ENCODE results near the gene PHC2.

PHC2 gene

DNA sequence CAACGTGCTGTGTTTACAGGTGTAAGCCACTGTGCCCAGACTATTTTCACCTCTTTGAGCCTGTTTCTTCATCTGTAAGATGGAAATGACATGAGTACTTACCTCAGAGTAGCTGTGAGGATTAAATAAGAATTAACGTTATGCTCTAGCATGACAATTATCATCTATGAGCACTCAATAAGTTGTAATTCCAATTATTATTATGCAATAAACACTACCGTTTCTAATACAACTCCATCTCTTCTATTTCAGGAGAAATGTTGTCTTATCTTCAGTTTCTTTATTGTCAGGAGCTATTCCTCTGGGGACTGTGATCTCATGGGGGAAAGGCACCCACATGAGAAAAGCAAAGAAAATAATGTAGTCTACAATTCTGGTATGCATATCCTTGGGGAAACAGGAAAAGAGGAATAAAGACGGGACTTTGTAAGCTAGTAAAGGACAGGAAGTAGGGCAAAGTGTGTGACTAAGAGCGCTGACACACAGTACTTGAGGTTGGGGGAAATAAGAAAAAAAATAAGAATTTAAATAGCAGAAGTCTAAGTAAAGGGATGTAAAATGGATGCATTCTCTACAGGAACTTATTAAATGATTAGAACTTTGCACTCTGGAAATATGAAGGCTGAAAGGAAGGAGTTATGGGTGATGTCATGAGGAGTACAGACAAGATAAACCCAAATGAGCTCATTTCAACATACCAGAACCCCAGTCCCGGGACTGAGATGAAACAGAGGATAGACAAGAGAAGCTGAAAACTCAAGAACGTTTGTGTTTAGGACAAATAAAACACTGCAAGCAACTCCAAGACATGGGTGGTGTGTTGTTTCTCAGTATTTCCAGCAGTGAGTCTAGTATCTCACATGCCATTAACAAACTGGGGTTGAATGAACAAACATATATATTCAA, 9.8 kb downstream of the PHC2 start:
- DNase-seq, result no peak

DNA sequence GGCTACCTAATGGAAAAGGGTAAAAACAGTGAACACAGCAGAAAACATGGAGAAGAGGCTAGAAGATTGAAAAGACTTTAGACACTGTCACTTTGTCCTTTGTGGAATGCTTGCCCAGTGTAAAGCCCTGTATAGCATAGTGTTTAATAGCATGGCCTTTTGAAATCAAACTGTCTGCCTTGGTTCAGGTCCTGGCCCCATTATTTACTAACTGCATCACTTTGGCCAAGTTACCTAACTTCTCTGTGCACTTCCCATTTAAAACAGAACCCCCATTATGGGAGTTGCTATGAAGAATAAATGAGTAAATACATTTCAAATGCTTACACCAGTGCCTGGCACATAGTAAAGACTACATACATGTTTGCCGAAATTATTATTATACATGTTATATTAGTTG, 12.1 kb downstream of the PHC2 start:
- no peak for DNase-seq

DNA sequence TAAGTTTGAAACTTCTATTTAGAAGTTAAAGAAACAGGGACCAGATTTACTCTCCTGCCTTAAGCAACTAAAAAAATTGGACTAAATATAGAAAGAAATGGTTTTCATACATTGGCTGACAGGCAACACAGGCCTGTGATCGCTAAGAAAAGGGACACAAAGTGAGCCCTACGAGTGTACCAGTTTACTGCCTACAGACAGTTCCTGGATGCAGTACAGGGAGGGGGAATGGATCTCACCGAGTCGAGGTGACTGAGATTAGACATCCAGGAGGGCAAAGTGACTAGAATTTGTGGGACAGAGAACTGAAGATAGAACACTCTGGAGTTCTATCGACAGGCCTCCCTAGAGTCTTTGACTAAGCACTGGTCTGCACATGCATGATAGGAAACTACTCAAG, 16.0 kb downstream of the PHC2 start:
- DNase-seq, result no peak

DNA sequence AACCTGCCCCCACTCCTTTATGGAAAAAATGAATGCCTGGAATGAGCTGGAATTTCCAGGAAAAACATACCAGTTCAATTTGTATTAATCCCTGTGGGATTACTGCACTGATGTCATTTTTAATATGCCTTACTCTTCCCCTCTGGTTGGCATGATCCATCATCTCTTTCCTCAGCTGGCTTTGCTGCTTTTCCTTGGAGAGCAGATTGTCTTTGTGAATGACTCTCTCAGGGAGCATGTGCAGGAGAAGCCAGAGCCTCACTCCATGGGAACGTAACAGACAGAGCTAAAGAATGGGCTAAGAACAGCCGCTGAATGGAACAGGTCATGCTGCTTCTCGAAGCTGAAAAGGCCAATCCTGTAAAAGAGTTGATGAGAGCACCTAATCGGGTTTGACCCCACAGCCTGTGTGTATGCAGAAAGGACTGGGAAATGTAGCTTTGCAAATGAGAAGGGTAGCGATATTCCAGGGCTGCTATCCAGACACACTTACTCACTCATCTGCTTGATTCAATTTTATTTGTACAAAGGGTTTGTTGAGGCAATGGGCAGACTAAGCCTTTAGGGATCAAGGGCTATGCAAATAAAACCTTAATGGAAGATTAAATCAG, 20.7 kb downstream of the PHC2 start:
- peak; percentile 86 for DNase-seq

DNA sequence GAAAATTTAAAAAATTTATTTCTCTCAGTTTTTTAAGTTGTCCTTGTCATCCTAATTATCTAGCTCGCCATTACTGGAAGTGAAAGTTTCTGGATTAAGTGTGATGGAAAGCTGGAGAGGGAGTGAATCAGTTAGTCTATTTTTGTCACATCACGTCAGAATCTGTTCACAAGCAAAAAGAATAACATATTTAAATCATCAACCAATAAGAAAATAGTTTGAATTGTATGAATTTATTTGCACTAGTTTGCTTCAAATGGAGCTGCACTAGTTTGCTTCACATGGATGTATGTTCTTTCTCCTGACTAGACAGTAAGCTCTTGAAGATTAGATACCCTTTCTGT, 22.8 kb downstream of the PHC2 start:
- no peak for DNase-seq

DNA sequence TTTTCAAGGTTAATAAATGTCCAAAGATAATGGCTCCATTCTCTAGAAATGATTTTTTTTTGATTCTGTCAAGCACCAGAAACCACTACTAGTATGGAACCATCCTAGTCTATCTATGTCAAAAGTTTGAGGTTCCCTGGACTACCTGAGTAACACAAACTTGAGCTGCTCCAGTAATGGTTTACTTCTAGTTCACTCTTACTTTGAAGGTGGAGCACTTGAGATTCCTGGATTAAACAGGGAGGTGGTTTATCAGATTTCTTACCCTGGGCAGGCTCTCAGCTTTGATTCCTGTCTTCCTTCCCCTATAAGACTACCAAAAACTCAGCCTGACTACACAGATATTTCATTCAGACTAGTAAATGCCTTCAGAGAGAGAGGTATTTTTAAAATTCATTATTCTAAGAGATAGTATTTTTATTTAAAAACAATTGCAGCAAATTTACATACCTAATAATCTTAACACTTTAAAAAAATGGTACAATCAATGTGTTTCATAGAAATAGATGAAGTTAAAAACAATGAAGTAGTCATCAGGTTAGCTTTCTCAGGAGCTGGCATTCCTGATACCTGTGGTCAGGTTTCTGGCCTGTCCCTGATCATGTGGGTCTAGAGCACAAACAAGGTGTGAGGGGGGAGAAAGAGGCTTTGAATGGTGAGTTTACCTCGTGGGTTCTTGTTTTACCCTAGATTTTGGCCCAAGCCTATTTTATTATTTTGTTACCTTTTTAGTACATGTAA, 23.4 kb downstream of the PHC2 start:
- DNase-seq, result no peak

DNA sequence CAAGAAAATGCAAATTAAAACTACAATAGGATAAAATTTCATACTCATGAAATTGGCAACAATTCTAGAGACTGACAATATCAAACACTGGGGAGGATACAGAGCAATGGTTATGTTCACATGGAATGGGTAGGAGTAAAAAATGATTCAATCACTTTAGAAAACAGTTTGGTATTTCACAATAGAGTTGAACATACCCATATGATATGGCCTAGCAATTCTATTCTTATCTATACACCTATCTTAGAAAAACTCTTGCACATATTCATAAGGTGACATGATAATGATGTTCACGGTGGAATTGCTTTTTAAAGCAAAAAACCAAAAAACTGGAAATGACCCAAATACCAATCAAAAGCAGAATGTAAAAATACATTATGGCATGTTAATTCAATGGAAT, 28.7 kb downstream of the PHC2 start:
- no peak for DNase-seq

DNA sequence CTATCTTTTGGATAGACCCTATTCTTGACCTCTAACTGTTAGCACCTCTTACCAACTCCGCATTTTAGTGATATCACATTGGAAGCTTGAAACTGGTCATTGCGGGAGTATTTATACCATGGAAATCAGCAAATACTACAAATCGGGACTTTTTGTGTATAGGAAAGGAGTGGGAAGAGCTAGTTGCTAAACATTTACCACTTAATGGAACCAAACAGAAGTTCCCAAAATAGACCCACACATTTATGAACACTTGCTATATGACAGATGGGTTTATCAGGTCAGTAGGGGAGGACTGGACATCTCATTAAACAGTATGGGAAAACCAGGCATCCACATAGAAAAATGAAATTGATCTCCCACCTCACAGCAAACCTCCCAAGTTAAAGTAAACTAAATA, 29.4 kb downstream of the PHC2 start:
- no peak for DNase-seq

DNA sequence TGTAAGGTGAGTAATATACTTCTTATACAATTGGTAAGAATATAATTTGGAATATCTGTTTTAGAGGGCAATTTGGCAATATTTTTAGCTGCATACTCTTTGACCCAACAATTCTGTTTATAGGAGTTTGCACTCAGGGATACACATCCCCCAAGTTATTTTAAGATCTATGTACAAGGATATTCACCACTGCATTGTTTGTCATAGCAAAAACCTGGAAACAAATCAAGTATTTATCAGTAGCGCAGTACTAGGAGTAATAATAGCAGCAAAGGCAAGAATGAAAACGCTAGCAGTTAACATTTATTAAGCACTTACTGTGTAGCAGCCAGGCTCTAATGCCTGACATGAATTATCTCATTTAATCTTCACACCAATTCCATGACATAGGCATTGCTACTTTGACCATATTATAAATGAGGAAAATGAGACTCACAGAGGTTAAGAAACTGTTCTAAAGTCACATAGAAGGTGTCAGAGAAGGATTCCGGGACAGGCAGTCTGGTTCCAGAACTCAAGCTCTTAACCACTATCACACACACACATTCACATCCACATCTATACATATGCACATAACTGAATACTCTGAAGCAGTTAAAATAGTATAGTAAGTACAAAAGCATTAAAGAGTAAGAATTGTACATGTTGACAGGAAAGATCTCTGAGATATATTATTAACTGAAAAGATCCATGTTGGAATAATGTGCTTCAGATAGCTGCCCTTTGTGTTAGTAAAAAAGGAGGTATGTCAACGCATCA, 30.6 kb downstream of the PHC2 start:
- no peak for DNase-seq

DNA sequence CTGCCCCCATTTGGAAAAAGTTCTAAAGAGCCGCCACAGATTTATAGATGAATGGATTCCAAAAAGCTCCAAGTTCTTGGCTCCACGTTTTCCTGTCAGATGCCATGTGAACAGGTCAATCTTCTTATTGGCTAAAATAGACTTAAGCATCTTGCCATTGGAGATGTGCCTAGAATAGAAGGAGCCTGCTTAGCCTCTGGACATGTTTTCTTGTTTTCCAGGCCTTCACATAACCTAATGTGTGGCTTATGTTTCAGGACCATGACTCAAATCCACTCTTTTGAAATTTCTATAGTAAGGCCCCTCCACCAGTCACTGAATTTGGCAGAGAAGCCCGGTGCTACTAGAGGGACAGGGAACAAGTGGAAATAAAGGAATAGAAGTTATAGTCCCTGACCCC, 31.5 kb downstream of the PHC2 start:
- no peak for DNase-seq

DNA sequence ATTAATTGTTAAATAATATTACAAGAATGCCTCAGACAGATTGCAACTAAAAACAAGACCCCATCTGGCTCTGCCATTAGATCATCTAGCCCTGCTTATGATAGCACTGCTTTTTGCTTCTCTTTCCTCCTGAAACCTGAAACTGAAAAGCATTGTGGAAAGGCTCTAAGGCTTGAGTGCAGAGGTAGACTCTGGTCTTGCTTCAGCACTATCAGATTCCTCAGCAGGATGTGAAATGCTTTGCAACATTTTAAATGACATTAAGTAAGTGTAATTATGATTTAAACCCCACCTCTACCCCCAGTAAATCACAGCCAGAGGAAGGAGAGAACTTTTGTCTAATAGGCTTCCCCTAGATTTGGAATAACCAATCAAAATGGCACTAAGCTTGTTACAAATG, 32.9 kb downstream of the PHC2 start:
- DNase-seq, result no peak

DNA sequence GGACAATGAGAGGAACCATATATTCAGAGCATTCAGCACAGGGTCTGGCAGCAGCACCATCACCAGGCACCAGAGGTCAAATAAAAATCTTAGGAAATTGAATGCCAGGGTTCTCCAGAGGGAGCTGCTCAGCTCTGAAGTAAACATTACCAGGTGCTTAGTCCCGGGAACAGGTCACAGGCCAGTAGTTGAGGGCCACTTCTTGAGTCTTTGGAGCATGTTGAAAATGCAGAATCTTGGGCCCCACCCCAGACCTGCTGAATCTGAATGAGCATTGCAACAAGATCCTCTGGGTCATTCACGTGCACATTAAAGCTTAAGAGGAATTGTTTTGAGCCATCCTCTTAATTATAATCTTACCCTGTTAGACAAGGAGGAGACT, 33.8 kb downstream of the PHC2 start:
- no peak for DNase-seq

DNA sequence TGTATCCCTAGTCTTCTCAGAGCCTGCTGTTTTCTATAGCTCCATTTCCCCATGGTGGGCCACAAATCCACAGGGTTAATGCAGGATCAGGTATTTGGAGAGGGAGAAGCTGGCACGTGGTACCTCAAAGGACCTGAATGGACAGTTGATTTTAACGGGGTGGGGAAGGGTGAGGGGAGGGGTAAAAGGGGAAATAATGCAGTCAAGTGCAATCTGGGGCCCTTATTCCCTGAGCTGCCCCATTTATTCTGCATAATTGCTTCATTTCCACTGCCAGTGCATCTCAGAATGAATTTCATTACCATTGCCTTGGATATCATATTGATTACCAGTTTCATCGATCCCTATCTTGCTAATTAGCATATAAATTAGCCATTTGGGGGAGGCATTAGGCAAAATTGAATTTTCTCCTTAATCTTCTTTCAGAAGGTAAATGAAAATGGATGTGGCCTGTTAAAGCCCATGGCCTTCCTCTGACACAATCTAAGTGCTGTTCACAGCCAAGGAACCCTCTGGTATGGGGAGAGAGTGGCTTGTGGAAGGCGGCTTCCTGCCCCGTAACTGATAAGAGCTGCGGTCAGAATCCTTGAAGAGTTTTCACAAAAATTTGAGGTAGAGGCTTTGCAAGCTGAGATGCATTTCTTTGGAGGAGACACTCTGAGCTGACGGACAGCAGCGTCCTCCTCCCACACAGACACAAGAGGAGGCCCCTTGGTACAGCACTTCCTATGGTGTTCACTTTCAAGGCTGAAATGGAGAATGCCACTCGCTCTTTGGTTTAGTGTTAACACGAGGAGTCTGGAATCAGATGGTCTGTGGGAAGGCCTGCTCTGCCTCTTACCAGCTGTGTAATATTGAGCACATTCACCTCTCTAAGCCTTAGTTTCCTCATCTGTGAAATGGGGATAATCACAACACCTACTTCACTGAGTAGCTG, 34.4 kb downstream of the PHC2 start:
- no peak for DNase-seq

DNA sequence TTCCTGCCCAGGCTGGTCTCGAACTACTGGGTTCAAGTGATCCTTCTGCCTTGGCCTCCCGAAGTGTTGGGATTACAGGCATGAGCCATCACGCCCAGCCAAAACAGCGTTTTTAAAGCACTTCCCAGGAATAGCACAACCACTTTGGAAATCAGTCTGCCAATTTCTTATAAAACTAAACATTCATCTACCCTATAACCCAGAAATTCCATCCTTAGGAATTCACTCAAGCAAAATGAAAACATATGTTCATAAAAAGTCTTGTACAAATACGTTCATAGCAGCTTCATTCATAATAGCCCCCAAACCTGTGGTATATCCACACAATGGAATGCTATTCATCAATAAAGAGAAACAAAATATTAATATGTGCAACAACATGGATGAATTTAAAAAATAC, 36.1 kb downstream of the PHC2 start:
- DNase-seq, result no peak

DNA sequence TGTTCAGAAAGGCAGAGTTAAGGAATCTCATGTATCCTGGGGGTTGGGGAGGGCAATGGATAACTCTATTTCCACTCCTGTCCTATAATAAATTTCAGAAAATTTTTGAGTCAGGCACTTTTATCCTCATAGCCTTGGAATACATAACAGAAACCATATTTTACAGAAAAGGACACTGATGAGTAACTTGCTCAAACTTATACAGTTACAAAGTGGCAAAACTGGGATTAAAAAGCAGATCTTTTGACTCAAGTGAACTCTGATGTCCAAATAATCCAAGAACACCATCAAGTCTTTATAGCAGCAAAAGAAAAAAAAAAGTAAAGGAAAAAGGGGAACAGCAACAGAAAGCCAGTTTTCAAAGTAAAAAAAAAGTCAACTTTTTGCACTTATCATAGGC, 36.9 kb downstream of the PHC2 start:
- no peak for DNase-seq

DNA sequence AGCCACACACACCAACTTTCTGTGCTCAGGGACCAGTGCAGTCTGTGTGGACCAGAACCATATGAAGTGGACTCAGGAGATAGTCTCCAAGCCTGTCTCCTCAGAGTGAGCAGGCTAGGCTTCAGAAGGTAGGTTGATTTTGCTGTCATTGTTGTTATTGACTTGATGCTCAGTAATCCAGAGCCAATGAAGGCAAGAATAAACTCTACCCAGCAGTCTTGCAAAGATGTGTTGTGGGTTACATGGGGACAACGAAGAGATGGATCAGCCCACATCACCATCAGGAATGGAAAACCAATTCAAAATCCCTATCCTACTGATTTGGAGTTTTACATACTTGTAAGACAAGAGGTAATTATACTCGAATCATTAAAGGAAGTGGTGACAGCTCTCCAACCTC, 37.4 kb downstream of the PHC2 start:
- DNase-seq, result no peak

DNA sequence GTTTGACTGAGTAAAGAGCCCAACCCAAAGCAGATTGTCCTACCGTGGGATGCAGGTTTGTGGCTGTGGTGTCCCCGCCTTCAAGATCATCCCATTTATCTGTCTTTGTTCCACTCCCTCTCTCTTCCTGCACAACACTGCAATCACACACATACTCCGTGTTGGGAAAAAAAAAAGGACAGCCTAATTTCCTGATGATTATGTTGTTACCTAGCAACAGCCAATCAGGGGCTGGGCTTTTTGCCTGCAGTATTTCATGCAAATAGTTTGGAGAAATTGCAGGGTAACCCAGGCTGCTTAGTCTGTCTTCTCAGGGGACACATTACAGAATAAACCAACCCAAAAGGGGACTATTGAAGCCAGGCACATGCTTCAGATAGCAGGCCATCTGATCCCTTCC, 38.3 kb downstream of the PHC2 start:
- DNase-seq, result peak; percentile 90

DNA sequence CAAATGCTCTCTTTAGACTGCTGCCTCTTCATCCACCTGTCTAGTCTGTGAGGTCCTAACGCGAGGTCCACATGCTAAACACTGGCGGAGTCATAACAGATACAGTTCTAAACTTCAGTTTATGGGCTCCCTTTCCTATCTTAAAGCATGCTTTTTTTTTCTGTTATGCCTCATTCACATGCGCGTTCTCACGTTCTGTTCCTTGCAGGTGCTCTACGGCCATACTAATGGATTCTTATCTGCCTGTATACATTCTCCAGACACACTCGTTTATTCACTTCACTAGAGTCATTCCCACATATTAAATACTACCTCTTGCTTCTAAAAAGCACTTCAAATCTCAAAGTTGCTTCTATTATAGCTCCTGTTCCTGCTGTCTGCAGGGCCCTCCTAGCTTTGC, 38.7 kb downstream of the PHC2 start:
- DNase-seq, result peak; percentile 67

DNA sequence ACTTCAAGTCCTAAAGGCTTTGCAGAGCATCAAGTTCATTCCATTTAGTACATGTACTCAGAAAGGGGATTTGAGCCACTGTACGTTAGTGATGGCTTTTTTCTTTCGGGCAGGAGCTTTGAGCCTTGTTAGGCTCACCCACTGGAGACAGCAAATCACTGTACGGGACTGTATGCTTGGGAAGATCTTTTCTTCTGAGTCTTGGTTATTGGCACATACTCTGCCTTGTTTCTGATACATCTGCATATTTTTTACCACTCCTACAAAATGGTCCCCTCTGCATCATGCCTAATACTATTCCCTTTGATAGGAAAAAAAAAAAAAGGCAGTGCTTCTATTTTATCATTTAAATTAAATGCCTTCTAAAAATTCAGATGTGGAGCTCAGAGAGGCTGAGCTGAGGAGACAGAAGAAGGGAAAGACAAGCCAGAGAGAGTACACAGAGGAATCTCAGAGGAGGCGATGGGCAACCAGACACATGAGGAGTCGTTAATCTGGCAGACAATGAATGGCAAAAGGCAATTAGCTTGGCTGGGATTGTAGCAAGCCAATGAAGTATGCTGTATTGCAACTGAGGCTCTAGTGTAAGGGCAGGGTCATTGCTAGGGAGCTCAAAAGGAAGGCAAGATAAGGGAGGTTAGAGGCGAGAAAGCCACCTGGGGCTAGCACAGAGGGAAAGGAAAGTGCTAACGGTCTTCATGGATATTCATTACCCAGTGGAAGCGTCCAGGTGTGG, 39.4 kb downstream of the PHC2 start:
- DNase-seq, result peak; percentile 67

DNA sequence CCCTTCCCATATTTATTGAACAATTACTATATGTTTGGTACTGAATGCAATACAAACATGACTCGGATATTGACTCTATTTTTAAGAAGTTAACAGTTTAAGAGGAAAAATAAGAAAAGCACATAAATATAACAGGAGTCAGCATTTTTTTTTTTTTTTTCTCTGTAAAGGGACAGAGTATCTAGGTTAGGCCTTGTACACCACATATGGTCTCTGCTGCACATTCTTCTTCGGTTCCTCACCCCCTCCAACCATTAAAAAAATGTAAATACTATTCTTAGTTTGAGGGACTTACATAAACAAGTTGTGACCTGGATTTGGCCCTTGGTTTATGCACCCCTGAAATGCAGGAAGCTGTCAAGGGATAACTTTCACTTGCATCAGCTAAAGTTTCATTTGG, 40.4 kb downstream of the PHC2 start:
- no peak for DNase-seq

Data from NCI-H526 treated with DMSO at 0.1 percent for 48 hours (cell line).